Hindlimb muscle (tissue), 1 donor: ENCODE data around the gene SVIL. TPM values are rescaled to one million over a fixed set of nuclear protein-coding genes. Genes with fewer than 3 reads are reported as not detected.
"Not testable (repeated sequence)": the region's sequence is repeated elsewhere in the genome, so short reads cannot be mapped to it uniquely, and the experiment has no call there.

ENCODE experiments used
- DNase-seq: peaks from one replicate; pipeline ENCODE4 v3.0.0-alpha.2; 2013
- polyA plus RNA-seq: library from polyadenylated mRNA; unstranded; fragments of 120-200 nt; gene quantifications from one replicate; pipeline ENCODE4 v1.2.1, GENCODE V29; 2013; ENCODE audit not compliant: insufficient read length

The SVIL gene
- polyA plus RNA-seq, 1 donor, result 265 TPM

DNA sequence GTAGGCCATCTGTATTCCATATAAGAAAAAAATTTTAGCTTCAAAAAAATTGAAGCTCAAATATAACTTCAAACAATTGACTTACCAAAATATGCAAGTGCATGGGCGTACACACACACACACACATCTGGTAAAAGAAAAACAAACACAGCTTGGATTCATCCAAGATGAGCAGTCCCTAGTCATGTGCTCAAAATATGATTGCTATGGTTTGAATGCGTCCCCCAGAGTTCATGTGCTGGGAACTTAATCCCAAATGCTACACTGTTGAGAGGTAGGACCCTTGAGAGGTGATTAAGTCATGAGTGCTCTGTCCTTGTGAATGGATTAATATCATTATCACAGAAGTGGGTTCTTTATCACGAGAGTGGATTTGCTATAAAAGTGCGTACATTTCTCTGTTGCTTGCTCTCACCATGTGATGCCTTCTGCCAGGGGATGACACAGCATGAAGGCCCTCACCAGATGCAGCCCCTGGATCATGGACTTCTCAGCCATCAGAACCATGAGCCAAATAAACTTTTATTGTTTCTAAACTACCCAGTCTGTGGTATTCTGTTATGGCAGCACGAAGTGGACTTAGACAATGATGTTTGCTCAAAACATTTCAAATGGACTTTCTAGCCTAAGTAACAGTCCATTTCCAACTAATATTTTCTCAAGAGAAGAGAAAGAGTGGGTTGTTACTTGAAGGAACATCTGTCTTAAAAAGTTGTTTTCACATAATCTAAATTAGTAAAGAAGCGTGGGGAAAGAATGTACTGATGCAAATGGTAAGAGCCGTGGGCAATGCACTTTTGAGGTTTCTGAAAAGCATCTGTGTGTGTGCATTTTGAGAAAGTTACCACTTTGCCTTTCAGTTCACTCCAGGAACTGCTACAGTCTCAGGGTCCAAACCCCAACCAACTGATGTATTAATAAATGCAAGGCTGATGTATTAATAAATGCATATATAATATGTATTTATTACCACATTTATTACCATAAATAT is 15.1 kb upstream of the SVIL start:
- DNase-seq, result no peak

GRCh38 chr10:29648983-29649268 is 14.2 kb upstream of the SVIL start:
- no peak for DNase-seq

DNA sequence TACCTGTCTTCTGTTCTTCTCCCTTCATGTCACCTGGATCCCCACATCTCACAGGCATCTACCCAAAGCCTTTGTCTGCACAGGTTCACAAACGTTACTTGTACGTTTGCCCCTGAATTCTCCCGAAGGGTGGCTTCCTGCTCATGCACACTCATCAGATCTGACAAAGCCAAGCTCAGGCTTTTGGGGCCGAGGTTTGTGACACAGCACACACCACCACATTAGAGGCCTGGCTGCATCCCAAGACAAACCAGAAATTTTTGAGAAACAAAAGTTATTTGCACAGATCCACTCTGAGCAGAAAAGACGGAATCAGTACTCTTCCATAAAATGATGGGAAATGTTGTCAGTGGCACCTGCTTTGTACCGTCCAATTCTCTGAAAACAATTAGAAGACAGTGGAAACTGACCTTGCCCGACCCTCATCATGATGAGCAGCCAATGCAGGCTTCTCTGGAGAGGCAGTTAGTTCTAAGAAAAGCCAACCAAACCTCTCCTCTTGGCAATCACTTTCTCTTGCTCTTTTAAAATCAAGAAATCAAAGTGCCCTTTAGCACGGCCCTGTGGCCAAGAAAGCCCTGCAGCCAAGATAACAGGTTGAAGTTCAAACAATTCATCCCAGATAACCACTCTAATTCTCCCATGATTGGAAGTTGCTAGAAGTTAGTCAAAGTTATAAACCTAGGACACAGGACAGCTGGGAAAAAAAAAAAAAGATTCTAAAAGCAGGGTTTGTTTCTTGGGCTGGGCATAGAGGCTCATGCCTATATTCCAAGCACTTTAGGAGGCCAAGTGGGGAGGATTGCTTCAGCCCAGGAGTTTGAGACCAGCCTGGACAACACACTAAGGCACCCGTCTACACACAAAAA is 13.6 kb upstream of the SVIL start:
- DNase-seq, result no peak

DNA sequence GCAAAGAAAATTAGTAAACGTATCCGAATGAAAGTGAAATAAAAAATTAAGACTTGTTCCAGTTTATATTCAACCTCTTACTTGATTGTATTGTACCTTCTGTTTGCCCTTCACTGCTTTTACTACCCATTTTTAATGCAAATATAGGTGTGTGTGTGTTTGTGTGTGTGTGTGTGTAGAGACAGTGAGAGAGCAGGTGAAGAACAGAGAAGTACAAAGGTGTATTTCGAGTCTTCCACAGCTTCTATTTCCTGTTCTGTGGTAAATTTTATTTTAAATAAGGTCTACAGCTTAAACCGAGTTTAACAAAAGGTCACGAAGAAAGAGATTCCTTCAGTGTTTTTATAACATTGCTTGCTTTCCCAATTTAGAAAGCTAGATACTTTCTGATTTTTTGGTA is 12.7 kb upstream of the SVIL start:
- no peak for DNase-seq

GRCh38 chr10:29646960-29647461 is 12.2 kb upstream of the SVIL start:
- peak; percentile 56 for DNase-seq

- no peak for DNase-seq
Observed at GRCh38 chr10:29646238-29646902, 11.6 kb upstream of the SVIL start.

GRCh38 chr10:29643771-29644501 is 9.2 kb upstream of the SVIL start:
- DNase-seq, result peak; percentile 77

DNA sequence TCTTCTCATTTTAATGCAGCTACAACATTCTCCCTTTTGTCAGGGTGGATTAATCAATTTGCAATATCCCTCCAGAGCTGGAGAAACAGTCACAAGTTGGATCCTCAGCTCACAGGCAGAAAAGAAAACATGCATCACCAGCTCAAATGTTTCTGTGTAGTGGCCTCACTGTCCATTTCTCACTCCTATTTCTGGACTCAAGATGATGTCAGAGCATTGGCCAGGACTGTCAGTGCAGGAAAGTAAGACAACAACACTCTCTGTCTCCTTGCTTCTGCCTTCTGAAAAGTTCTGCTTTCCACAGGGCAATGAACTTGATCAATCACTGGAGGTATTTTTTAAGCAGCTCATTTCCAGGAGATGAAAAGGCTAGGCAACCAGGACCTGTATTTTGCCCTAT is 8.2 kb upstream of the SVIL start:
- DNase-seq, result peak; percentile 77

- DNase-seq, result no peak
Observed at GRCh38 chr10:29637537-29637936, 2.8 kb upstream of the SVIL start.

GRCh38 chr10:29636178-29636577 is 1.4 kb upstream of the SVIL start:
- DNase-seq, result no peak

GRCh38 chr10:29635711-29636144 is 957 bp upstream of the SVIL start:
- DNase-seq, result no peak

- no peak for DNase-seq
Observed at GRCh38 chr10:29634105-29634504, 666 bp downstream of the SVIL start.

- DNase-seq, result no peak
Observed at GRCh38 chr10:29631049-29631339, 3.8 kb downstream of the SVIL start.

DNA sequence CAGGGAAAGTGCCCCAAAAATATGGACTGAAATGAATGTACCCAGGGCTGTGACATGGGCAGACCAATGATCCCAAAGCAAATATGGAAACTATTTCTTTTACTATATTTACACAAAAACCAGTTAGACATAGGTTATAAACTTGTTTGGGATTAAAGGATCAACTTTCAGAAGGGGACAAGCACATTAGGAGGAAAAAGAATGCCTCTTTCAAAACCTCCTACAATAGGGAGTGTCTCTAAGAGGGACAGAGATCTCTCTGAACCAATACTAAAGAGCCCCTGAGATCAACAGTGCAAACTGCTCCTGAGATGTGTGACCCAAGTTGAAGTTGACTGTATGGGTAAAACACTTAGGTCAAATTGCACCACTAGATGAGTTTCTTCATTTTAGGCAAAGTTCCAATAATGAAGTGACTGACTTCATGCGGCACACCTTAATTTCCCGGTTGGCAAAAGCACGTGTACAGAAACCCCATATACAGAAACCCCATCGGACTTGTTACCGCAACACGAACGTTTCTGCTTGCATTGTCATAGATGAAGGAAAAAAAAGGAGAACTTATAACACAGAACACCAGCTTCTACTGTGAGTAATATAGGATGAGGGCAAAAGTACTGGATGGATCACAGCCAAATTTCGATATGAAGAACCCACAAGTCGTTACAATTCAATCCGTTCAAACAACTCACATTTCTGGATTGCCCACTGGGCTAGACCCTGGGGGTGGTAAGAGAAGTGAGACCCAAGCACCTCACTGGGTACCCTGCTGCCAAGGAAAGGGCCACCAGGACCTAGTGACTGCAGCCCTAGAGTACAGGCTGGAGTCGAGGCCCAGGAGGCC is 4.3 kb downstream of the SVIL start:
- DNase-seq, result no peak

DNA sequence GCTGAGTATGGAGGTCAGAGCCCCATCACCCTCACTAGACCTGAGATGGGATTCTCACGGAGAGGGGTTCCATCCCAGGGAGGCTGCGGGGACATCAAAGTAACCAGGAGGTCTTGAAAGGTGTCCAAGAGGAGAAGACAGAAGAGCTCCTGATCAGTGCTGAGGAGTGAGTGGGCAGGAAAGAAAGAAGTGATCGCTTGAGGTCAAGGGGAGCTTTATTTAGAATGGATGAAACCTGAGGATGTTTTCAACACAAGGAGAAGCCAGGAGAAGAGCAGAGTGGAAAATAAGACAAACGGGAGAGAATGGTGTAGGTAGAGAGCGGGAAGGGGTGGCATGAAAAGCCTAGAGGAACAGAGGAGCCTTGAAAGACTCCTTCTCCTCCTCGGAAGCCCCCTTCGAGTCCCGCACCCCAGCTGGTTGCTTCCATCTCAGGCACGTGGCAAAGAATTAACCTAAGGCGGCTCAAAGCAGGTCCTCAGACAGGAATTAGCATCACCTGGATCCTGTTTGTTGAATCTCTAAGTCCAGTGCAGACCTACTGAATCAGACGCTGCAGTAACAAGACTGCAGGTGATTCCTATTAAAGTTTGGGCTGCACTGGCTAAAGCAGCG is 5.8 kb downstream of the SVIL start:
- DNase-seq, result no peak

DNA sequence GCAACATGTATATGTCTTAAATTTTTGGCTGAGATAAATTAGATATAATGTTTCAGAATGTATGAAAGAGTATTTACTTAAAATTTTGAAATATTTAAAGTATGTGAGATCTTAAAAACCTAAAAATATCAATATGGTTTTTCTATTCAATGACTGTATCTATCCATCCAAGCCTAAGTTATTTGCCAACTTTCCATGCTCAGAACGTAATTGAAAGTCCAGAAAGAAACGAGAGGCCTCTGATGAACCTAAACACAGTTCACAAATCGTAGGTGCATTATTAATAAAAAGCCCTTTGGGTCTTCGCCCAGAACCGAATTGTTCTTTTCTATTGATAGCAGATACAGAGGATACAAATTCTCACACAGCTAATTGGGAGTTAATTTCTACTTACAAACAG is 6.5 kb downstream of the SVIL start:
- DNase-seq, result peak; percentile 63

GRCh38 chr10:29627201-29628132 is 7.3 kb downstream of the SVIL start:
- DNase-seq, result no peak

GRCh38 chr10:29624357-29624756 is 10.4 kb downstream of the SVIL start:
- DNase-seq, result not testable (repeated sequence)

DNA sequence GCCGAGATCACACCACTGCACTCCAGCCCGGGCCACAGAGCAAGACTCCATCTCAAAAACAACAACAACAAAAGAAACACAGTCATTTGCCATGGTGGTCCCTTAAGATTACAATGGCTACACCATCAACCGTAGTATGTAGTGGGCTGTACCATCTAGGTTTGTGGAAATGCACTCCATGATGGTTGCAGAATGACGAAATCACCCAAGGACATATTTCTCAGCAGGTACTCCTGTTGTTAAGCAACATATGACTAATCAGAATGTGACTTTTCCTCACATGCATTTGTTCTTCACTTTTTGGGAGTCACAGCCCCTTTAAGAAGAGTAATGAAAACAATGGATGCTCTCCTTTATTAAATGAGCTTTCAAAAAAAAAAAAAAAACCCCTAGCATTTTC is 11.0 kb downstream of the SVIL start:
- no peak for DNase-seq
